NCI-H2196 (cell line): Measurements from ENCODE around the gene SMPD4.
"Not testable (repeated sequence)": the region's sequence is repeated elsewhere in the genome, so short reads cannot be mapped to it uniquely, and the experiment has no call there.

ENCODE experiments used
- DNase-seq: peaks from one replicate; lab custom pipeline; 2025; ENCODE audit not compliant: unreplicated experiment; lab: John Stamatoyannopoulos, UW

The SMPD4 gene

DNA sequence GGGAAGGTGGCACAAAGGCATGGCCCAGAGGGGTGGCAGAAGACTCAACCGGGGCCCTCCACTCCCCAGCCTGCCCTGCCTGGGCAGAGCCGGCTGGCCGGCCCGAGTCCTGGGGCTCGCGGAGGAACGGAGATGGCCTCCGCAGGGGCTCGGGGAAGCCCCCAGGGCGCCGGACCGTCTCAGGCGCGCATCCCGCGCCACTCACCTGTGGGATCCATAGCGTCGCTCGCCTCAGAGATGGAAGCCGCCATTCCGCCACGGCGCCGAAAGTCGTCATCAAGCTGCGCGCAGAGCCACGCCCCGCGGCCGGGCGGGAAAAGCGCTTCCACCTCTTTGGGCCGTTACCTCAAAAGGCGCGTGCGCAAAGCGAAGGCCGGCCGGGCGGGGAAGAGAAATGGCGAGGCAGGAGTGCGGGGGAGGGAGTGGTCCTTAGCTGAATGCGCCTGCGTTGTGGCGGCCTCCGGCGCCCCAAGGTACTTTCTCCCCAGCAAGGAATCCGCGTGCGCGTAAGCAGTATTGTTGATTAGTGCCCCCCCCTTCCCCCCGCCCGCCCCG lies at the start of gene SMPD4:
SMPD4 (minus strand) TSS at position 278 of the 555 bp plus-strand sequence. CDS start 5,010 bp downstream, outside the sequence.
- peak; percentile 98 for DNase-seq

- DNase-seq: not testable (repeated sequence)
Measured at GRCh38 chr2:130230907-130231306, 49.5 kb upstream of the SMPD4 start.

- not testable (repeated sequence) for DNase-seq
Measured at GRCh38 chr2:130230376-130230775, 49.0 kb upstream of the SMPD4 start.

DNA sequence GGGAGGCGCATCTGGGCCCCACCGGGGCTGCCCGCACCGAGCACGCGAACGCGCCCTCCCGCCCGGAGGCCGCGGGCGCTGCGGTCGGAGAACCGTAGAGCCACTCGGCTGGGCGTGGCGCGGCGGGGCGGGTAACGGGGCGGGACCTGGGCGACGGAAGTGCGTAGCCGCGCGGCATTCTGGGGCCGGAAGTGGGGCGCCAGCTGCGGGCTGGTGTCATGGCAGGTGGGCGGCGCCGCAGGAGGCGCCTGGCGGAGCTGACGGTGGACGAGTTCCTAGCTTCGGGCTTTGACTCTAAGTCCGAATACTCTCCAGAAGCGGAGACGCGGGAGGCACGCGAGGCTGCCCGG lies 47.7 kb upstream of the SMPD4 start:
- not testable (repeated sequence) for DNase-seq

GRCh38 chr2:130228467-130229160 lies 47.2 kb upstream of the SMPD4 start:
- not testable (repeated sequence) for DNase-seq

- not testable (repeated sequence) for DNase-seq
Measured at GRCh38 chr2:130228005-130228404, 46.6 kb upstream of the SMPD4 start.

GRCh38 chr2:130222523-130222922 lies 41.1 kb upstream of the SMPD4 start:
- DNase-seq: not testable (repeated sequence)

DNA sequence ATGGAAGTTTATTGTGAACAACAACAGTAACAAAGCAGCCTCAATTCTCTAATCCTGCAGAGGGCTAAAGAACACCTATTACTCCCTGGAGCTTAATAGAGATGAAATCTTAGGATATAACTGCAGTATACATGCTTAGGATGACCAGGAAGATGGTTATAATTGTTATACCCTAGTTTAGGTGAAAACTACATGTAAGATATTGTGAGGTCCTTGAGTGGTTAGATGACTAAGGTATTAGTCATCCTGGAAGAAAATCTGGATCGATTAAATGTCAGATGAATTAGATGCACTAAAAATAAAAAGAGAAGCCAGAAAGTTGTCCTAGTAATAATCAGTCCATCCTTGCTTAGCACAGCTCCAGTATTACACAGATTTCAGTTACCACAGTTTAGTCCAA lies 39.1 kb upstream of the SMPD4 start:
- DNase-seq: not testable (repeated sequence)

GRCh38 chr2:130219147-130219546 lies 37.7 kb upstream of the SMPD4 start:
- DNase-seq: not testable (repeated sequence)

GRCh38 chr2:130207051-130207450 lies 25.6 kb upstream of the SMPD4 start:
- DNase-seq: not testable (repeated sequence)

- not testable (repeated sequence) for DNase-seq
Measured at GRCh38 chr2:130203150-130203549, 21.7 kb upstream of the SMPD4 start.

DNA sequence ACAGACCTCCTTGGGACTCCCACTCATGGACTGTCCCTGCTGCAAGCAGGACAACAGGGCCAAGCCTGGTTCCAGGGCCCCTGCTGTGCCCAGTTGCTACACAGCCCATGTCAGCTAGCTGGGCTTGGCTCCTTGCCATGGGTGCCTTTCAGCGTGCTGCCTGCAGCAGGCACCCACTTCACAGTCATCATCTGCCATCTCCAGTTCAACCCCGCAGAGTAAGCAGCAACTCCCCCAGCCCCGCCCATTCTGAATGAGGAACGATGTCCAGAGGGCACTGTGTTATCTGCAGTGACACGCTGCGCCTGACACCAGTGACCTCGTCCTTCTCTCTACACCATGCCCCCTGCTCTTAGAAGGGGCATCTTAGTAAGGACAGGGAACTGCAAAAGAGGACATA lies 21.1 kb upstream of the SMPD4 start:
- DNase-seq: not testable (repeated sequence)

GRCh38 chr2:130198343-130198742 lies 16.9 kb upstream of the SMPD4 start, which contains the start of gene TUBA3E:
TSS of gene TUBA3E (minus strand) at chr2:130198439. CDS start at chr2:130198360, 79 bp downstream.
- DNase-seq: no peak

DNA sequence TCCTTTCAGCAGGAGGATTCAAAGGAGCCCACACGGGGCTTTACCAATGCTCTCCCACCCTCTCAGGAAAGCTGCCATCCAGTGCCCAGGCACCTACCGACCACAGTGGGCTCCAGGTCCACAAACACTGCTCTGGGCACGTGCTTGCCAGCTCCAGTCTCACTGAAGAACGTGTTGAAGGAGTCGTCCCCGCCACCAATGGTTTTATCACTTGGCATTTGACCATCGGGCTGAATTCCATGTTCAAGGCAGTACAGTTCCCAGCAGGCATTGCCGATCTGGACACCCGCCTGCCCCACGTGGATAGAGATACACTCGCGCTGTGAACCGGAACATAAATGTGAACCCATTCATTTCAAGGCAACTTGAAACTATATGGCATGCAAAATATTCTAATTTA lies 14.7 kb upstream of the SMPD4 start:
- not testable (repeated sequence) for DNase-seq

GRCh38 chr2:130195089-130195635 lies 13.8 kb upstream of the SMPD4 start:
- DNase-seq: not testable (repeated sequence)

- not testable (repeated sequence) for DNase-seq
Measured at GRCh38 chr2:130193824-130194223, 12.4 kb upstream of the SMPD4 start.

GRCh38 chr2:130192451-130192850 lies 11.0 kb upstream of the SMPD4 start:
- not testable (repeated sequence) for DNase-seq

DNA sequence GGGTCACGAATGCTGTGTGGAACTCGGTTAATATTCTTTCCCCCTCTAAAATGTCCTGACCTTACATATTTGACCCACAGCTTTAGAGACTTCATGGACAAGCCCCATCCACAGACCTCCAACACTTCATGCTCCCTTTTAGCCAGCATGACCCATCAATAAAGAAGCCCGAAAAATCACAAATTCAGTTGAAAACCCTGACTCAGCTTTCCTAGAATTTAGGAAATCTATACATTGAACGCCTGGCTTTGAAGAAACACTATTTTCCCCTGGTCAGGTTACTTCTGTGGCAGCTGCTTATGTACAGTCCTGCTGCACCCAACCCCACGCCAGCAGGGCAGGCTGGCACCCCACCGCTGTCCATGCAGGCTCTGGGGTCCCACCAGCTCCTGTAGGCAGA lies 9.9 kb upstream of the SMPD4 start:
- DNase-seq: not testable (repeated sequence)

GRCh38 chr2:130190237-130190636 lies 8.8 kb upstream of the SMPD4 start:
- no peak for DNase-seq

GRCh38 chr2:130188958-130189357 lies 7.6 kb upstream of the SMPD4 start:
- not testable (repeated sequence) for DNase-seq

GRCh38 chr2:130187859-130188792 lies 6.7 kb upstream of the SMPD4 start:
- not testable (repeated sequence) for DNase-seq
